ENCODE data around the gene SRGAP3. TPM values are rescaled to one million over a fixed set of nuclear protein-coding genes. Genes with fewer than 3 reads are reported as not detected.
A peak's percentile ranks its signal among the peaks of the same experiment; 100 is the strongest.
"Not testable (repeated sequence)": the region's sequence is repeated elsewhere in the genome, so short reads cannot be mapped to it uniquely, and the experiment has no call there.

The SRGAP3 gene
- total RNA-seq = 1 to 10 TPM; 5.7 to 6.1 TPM

GRCh38 chr3:9249273-9250192, at the start of gene SRGAP3:
Gene SRGAP3, minus strand, starts transcription at chr3:9249646. Its CDS starts 695 bp downstream, at chr3:9248951.
- Histone ChIP-seq H3K4me1 (peaks cover 3% of the 10 kb centered on the region), H3K9me3 (no peaks in the 10 kb centered on the region), H3K27me3 (no peaks in the 10 kb centered on the region), H3K9ac (ENCODE audit: low read depth in 2 of 2, low read length in 2 of 2) (peak within 1 kb of the TSS; percentile 37 to 86), H3K4me3 (peak within 1 kb of the TSS; percentile 50), H3K36me3 (no peaks in the 10 kb centered on the region), H3K27ac (peak within 1 kb of the TSS; percentile 39)
- peak; percentile 29 for TF ChIP-seq CTCF (IDR thresholded peaks at IDR 0.05)
- peak; percentile 94 for DNase-seq
- intact Hi-C loops (cut with DNase I) = no loop called here

DNA sequence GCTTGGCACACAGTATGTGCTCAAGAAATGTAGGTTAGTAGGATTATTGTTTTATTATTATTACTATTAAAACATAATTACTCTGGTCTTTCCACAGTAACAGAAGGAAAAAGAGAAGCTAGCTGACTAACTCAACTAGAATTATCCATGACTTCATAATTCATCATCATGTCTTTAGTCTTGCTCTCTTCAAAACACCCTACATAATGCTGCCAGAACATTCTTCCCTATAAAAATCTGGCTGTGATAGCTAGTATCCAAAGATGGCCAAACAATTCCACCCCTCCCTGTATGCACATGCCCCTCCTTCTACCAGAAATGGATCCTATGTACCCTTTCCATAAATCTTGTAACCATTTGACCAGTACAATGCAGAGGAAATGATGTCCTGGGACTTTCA, 48.8 kb upstream of the SRGAP3 start:
- intact Hi-C loops (cut with DNase I) = no loop called here
- Histone ChIP-seq H3K9ac (ENCODE audit: low read depth in 2 of 2, low read length in 2 of 2) (no peak overlapping the region), H3K36me3 (no peaks in the 10 kb centered on the region), H3K27me3 (no peaks in the 10 kb centered on the region), H3K4me1 (peaks cover 5% of the 10 kb centered on the region), H3K9me3 (no peaks in the 10 kb centered on the region), H3K27ac (no peak overlapping the region), H3K4me3 (no peak overlapping the region)
- TF ChIP-seq CTCF (IDR thresholded peaks at IDR 0.05) = no peak
- no peak for DNase-seq

DNA sequence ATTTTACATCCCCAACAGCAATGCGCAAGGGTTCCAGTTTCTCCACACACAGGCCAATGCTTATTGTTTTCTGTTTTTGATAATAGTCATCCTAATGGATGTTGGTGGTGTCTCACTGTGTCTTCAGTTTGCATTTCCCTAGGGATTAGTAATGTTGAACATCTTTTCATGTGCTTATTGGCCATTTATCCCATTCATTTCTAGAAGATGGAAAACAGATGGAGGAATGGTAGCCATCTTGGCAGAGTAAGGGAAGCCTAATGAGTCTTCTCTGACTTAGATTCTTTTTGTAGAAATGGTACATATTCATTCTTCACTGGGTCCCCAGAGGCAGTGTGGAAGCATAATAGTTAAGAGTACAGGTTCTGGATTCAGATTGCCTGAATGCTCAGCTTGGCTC, 46.8 kb upstream of the SRGAP3 start:
- H3K36me3 ChIP-seq = no peaks in the 10 kb centered on the region
- no peak overlapping the region for H3K27ac ChIP-seq
- no peaks in the 10 kb centered on the region for H3K27me3 ChIP-seq
- no peak overlapping the region for H3K4me3 ChIP-seq
- no peaks in the 10 kb centered on the region for H3K4me1 ChIP-seq
- no peaks in the 10 kb centered on the region for H3K9me3 ChIP-seq
- no peak overlapping the region for H3K9ac ChIP-seq (ENCODE audit: low read depth in 2 of 2, low read length in 2 of 2)
- intact Hi-C loops (cut with DNase I) = no loop called here
- TF ChIP-seq CTCF (IDR thresholded peaks at IDR 0.05) = no peak
- DNase-seq = no peak

DNA sequence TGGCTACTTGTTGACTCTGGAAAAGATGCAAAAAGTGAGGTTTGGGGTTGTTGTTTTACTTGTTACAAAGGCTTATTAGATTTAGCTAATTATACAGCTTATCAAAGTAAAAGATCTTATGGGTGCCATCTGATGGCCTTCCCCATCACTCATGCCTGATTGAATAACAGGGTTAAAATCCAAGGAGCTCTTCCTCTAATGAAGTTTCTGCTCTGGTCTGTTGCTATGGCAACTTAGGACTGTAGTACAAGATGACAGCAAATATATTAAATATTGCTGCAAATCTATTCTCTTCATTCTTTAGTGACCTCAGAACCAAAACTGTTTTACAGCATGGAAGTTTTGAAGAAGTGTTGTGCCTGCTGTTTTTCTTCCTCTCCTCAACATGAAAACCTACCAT, 45.6 kb upstream of the SRGAP3 start:
- H3K4me3 ChIP-seq = no peak overlapping the region
- no peaks in the 10 kb centered on the region for H3K36me3 ChIP-seq
- no peaks in the 10 kb centered on the region for H3K27me3 ChIP-seq
- no peak overlapping the region for H3K27ac ChIP-seq
- no peak for TF ChIP-seq CTCF (IDR thresholded peaks at IDR 0.05)
- no peak overlapping the region for H3K9ac ChIP-seq (ENCODE audit: low read depth in 2 of 2, low read length in 2 of 2)
- DNase-seq = no peak
- intact Hi-C loops (cut with DNase I) = no loop called here
- no peaks in the 10 kb centered on the region for H3K9me3 ChIP-seq
- H3K4me1 ChIP-seq = no peaks in the 10 kb centered on the region

DNA sequence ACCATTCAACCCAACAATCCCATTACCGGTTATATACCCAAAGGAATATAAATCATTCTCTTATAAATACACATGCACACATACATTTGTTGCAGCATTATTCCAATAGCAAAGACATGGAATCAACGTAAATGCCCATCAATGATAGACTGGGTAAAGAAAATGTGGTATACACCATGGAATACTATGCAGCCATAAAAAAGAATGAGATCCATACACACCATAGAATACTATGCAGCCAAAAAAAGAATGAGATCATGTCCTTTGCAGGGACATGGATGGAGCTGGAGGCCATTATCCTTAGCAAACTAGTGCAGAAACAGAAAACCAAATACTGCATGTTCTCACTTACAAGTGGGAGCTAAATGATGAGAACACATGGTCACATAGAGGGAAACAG, 44.5 kb upstream of the SRGAP3 start:
- H3K27ac ChIP-seq; intact Hi-C loops (cut with DNase I); H3K27me3 ChIP-seq; H3K4me3 ChIP-seq; H3K36me3 ChIP-seq; H3K4me1 ChIP-seq; H3K9ac ChIP-seq (ENCODE audit: low read depth in 2 of 2, low read length in 2 of 2); H3K9me3 ChIP-seq; DNase-seq: not testable (repeated sequence)

GRCh38 chr3:9293076-9293475, 43.6 kb upstream of the SRGAP3 start:
- H3K9me3 ChIP-seq = no peaks in the 10 kb centered on the region

More at GRCh38 chr3:9293076-9293475, 43.6 kb upstream of the SRGAP3 start:
- no peak overlapping the region for H3K9ac ChIP-seq (ENCODE audit: low read depth in 2 of 2, low read length in 2 of 2)
- H3K27ac ChIP-seq = no peak overlapping the region
- TF ChIP-seq CTCF (IDR thresholded peaks at IDR 0.05) = no peak
- no peak for DNase-seq
- no peak overlapping the region for H3K4me3 ChIP-seq
- intact Hi-C loops (cut with DNase I) = no loop called here
- H3K4me1 ChIP-seq = no peaks in the 10 kb centered on the region
- H3K36me3 ChIP-seq = no peaks in the 10 kb centered on the region
- H3K27me3 ChIP-seq = no peaks in the 10 kb centered on the region

Data from colonic mucosa (tissue), 4 donors.